GM19463 (cell line): ENCODE results near the gene SSBP4.

Experiments
- ATAC-seq: cut with Tn5 transposase; IDR thresholded peaks from one replicate; pipeline ENCODE4 v1.9.1; 2021; ENCODE audit warnings: mild to moderate bottlenecking, moderate library complexity; ENCODE audit not compliant: unreplicated experiment

The SSBP4 gene

DNA sequence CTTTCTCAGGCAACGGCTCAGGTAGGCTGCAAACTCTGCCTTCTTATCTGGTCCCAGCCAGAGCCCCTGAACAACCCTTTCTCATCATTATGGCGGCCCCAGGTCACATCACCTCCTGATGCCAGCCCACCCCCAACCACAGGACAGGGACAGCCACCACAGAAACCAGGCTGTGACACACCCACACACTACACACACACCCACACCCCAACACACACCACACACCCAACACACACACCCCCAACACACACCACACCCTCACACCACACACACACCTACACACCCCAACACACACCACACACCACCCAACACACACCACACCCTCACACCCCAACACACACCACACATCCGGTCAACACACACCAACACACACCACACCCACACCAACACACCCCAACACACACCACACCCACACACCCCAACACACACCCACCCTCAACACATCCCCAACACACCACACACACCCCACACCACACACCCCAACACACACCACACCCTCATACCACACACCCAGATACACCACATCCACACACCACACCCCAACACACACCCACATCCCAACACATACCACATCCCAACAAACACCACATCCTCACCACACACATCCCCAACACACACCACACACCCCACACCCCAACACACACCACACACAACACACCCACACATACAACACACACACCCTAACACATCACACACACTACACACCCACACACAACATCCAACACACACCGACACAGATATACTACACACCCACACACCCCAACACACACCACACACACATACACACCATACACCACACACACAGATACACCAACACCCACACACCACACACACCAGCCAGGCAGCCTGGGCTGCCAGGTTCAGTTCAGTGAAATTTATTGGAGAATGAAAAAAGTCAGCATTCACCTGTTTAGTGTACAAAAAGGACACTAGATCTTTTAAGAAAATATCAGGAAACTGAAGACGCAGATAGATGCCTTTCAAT is 22.9 kb downstream of the SSBP4 start:
- ATAC-seq: no peak

GRCh38 chr19:18442941-18443340 is 23.7 kb downstream of the SSBP4 start:
- no peak for ATAC-seq

DNA sequence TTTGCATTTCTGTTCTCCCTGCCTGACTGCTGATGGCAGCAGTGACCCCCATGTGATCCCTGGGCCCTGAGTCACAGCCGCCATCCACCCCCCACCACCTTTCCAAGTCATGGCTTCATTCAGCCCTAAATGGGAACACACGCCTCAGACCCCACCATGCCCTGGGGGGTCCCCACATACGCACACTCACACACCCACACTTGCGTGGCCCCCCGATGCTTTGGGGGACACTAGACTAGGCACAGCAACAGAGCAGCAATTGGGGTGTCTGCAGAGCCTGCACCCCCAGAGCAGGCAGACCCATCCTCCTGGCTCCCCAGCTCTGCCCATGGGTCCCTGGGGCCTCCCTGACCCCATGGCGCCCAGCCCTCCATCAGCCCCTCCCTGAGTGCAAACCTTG is 24.2 kb downstream of the SSBP4 start:
- no peak for ATAC-seq

- ATAC-seq: no peak
Observed at GRCh38 chr19:18443831-18444230, 24.6 kb downstream of the SSBP4 start.

- no peak for ATAC-seq
Observed at GRCh38 chr19:18444513-18444912, 25.3 kb downstream of the SSBP4 start.

DNA sequence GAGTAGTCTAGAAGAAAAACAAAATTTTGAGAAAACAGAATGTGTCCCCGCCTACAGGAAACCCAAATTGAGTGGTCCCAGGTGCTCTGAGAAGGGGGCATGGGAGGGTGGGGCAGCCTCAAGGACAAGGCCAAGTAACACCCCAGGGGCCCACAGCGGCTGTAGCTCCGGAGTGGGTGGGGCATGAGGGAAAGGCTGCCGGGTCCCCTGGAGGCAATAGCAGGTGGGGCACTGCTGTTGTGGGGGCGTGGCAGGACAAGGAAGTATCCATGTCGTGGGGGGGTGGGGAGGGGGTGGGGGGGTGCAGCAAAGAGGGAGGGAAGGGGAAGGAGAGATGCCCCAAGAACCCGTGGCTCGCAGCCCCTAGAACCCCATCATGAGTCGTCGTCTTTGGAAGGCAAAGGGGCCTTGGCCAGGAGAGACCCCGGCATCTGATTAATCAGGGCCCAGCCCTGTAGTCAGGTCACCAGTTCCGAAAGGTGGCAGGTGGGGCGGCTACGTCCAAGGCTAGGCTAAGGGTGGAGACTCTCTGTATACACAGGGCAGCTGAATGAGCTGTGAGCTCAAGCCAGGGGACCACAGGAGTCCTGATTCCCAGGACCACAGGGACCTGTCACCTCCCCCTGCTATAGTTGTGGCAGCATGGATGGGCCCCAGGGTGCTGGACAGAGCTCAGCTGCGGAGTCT is 26.2 kb downstream of the SSBP4 start:
- no peak for ATAC-seq

DNA sequence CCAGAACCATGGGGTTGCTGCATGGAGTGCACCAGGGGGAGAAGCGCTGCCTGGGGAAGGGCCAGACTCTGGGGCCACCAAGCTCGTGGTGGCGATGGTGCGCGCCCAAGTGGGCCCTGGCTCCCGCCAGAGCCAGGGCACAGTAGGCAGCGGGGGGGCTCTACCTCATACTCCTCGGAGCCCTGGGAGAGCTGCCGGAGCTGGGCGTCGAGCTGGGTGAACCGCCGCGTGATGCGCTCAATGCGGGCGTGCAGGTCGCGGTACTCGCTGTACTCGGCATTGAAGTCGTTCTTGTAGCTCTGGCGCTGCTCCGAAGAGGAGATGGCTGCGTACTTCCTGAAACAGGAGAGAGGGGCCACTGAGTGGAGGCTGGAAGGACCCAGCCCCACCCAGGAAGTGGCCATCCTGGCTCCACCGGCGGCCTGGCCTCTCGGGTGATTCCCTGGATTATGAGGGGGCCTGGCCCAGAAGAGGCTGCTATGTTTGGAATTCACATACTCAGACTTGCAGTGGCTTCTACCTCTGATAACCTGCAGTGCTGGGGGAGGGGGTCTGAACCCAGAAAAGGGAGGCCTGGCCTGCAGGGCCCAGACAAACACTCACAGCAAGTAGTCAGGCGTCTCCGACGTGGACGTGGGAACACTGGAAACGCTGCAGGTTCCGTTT is 27.1 kb downstream of the SSBP4 start:
- ATAC-seq: no peak

- ATAC-seq: no peak
Observed at GRCh38 chr19:18446811-18447359, 27.7 kb downstream of the SSBP4 start.

- ATAC-seq: no peak
Observed at GRCh38 chr19:18449552-18449951, 30.4 kb downstream of the SSBP4 start.

DNA sequence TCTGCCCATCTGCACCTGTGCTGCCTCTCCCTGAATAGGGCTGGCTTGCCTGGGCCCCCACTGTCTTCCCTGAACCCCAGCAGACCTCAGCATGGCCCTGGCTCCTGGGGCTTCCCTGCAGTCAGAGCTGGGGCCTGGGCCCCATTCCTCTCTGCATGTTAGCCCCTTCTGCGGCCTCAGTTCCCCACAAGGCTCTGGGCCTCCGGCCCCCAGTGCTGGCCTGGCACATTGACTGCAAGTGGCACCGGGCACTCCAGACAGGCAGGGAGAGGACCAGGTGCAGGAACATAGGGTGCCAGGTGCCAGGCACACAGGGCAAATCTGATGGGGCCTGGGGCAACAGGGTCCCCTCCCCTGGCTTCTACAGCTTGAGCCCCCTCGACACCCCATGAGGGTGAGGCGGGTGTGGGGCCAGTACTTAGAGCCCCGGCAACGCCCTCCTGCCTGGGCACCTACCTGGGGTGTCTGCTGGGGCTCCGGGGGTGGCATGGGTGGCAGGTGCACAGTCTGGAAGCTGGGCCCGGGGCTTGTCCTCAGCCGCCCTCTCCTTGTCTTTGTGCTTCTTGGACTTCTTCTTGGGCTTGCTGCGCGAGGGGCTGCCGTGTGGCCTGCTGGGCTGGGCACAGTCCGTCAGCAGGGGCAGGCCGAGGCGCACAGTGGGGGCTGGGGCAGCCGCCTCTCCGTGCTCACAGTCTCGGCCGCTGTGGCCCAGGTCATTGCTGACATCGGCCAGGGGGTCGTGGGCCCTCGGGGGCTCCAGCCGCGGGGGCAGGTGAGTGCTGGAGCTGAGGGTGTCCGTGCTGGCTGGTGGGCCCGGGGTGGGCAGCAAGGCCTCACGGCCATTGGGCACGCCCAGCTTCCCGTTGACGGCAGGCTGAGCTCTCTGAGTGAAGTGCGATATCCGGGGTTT is 31.1 kb downstream of the SSBP4 start:
- ATAC-seq: no peak

- ATAC-seq: no peak
Observed at GRCh38 chr19:18450931-18451836, 32.0 kb downstream of the SSBP4 start.

DNA sequence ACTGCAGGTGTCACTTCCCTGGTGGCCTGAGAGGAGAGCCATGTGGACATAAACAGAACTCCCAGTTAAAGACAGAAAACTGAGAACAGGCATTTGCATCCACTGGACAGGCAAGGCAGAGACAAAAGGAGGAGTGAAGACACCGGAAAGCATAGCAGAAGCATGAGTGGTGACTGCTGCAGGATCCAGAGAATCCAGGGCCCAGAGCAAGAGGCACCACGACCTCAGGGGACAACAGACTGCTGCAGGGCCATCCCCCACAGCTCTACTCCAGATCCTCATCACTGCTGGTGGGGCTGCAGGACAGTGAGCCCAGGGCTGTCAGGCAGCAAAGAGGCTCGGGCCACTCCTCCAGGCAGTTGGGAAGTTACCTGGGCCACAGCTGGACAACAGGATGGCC is 33.2 kb downstream of the SSBP4 start:
- no peak for ATAC-seq

DNA sequence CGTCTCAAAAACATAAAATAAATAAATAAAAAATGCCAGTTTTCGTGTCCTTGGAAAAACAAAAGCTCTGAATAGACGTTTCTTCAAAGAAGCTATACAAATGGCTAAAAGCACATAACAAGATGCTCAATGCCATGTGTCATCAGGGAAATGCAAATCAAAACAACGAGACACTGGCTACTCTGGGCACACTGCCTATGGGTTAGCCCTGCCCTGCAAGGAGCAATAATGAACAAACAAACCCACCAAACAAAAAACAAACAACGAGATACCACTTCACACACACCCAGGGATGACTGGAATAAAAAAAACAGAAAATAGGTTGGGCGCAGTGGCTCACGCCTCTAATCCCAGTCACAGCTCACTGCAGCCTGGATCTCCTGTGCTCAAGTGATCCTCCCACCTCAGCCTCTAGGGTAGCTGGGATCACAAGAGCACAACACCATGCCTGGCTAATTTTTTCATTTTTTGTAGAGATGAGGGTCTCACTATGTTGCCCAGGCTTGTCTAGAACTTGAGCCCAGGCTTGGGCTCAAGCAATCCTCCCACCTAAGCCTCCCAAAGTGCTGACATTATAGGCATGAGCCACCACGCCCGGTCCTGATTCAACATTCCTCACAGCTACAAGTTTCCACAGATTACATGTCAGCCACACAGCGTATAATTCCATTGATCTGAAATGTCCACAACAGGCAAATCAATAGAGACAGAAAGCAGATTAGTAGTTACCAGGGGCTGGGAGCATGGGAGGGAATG is 34.2 kb downstream of the SSBP4 start:
- ATAC-seq: no peak

DNA sequence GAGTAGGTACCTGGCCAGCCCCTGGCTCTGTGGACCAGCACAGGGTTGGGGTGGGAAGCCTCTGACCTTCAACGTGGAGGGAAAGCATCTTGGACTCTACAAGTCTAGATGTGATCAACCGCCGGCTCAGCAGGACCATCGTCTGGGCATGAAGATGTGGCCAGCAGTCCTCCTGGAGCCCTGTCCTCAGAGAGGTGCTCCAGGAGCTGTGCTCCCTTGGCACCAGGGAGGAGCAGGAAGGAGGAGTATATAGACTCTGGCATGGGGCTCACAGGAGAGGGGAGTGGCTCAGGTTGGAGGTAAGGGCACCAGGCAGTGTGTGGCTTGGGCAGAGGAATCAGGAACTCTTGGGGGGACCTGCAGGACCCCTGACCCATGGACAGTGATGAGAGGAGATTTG is 37.1 kb downstream of the SSBP4 start:
- no peak for ATAC-seq

DNA sequence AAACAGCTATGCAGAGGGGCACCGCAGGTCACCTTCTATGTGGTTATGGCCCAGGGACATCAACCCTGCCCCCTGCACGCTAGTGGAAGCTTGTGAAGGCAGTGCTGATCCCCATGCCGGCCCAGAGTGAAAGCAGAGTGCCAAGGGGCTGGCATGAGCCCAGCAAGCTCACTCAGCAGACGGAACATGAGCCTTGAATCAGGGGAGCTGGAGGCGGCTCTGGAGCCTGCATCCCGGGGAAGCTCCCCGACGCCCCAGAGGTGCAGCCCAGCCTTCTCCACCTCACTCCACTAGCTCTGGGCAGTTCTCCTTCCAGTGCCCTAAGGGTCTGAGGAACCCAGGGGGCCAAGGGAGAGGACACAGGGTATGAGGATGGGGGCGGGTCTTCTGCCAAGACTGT is 37.8 kb downstream of the SSBP4 start:
- no peak for ATAC-seq

DNA sequence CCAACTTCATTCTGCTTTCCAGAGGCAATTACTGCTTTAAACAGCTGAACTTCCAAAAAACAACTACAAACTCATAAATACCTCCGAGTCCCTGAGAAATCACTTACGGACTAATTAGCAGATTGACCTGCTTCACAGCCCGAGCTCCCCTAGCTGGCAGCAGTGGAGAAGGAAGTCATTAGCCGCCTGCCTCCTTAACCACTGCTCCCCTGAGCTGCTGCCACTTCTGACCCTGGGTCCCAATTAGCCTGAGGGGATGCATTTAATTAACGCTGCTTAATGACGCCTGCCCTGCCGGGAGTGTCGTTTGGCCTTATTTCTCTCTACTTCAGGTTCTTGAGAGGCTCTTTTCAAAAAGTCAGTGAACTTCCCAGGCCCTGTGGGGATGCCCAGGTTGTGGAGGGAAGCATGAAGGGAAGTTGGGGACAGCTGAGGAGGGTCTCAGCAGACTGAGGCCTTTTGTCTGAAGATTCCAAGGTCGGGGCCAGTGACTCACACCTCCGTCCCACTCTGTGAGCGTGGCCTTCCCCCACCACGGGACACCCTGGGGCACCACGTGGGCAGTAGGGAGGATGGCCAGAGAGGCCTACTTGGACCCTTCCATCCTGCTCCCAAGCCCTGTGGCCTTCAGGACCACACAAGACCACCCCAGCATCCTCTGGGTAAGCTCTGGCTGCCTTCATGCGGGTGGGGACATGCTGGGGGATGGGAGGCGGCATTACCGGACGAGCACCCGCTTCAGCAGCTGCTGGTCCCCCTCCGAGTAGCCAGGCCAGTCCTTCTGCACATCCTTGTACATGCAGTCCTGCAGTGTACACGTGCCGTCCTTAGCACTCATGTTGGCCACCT is 38.5 kb downstream of the SSBP4 start:
- ATAC-seq: no peak

- ATAC-seq: no peak
Observed at GRCh38 chr19:18460900-18461299, 41.7 kb downstream of the SSBP4 start.

DNA sequence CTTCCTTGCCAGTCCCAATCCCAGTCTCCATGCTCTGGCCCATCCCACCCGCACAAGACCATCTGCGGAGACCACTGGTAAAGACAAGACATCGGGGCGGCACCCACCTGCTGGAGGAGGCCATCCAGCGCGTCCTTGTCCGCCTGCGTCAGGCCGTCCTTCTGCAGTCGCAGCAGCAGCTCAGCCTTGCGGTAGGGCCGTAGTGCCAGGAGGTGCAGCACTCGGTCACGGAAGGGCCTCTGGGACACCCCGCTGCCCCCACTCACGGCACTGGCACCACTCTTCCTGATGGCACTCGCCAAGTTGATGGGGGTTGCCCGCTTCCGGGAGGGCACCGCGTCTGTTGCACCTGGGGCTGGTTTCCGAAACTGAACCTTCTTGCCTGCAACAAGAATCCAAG is 42.3 kb downstream of the SSBP4 start:
- no peak for ATAC-seq
